CD14-positive monocyte (primary cell): ENCODE data around the gene SLC16A7. TPM values are rescaled to one million over a fixed set of nuclear protein-coding genes. Genes with fewer than 3 reads are reported as not detected.

Source experiments
- DNase-seq, 3 donors: peaks; one replicate each; pipeline ENCODE4 v3.0.0-alpha.2; 2011 to 2022
- H2AFZ ChIP-seq: 2 replicates; pipeline ENCODE4 v1.6.0; 2012; ENCODE audit warnings: mild to moderate bottlenecking, low read depth, low read length, inconsistent platforms; ENCODE audit not compliant: insufficient read depth, poor library complexity, severe bottlenecking
- H3K27ac ChIP-seq, 2 donors: 1 replicate in 1 of 2; 2 replicates in 1 of 2; pipeline ENCODE4 v1.5.1; 2012 to 2013; ENCODE audit warnings: low read length in 2 of 2, control low read depth in 1 of 2, inconsistent platforms in 1 of 2, low read depth in 1 of 2, mild to moderate bottlenecking in 1 of 2
- H3K27me3 ChIP-seq, 2 donors: one replicate each; pipeline versions ENCODE4 v1.6.0 to v1.6.1; 2011 to 2013; ENCODE audit warnings: low read length in 2 of 2; ENCODE audit not compliant: control insufficient read depth in 2 of 2, insufficient read depth in 2 of 2
- H3K36me3 ChIP-seq, 2 donors: replicated peaks in 1 of 2; 1 replicate in 1 of 2; 2 replicates in 1 of 2; pipeline versions ENCODE4 v1.5.1 to v1.6.1; 2012 to 2013; ENCODE audit warnings: low read length in 2 of 2, control low read depth in 1 of 2, inconsistent platforms in 1 of 2, mild to moderate bottlenecking in 1 of 2; ENCODE audit not compliant: insufficient read depth in 2 of 2, control insufficient read depth in 1 of 2
- H3K4me1 ChIP-seq, 2 donors: 1 replicate in 1 of 2; 2 replicates in 1 of 2; pipeline versions ENCODE4 v1.5.1 to v1.6.1; 2012 to 2013; ENCODE audit warnings: low read length in 2 of 2, control low read depth in 1 of 2, inconsistent platforms in 1 of 2, mild to moderate bottlenecking in 1 of 2, moderate library complexity in 1 of 2; ENCODE audit not compliant: insufficient read depth in 2 of 2, control insufficient read depth in 1 of 2
- H3K4me2 ChIP-seq: replicated peaks from 2 replicates; pipeline ENCODE3; 2012; ENCODE audit warnings: low read length, moderate library complexity, mild to moderate bottlenecking; ENCODE audit not compliant: poor library complexity, severe bottlenecking; ENCODE audit errors: extremely low read depth
- H3K4me3 ChIP-seq, 3 experiments: fragments of 200-600 bp in 1 of 3; sonication (generic) in 1 of 3; replicated peaks in 1 of 3; 1 replicate in 2 of 3; 2 replicates in 1 of 3; pipeline ENCODE4 v1.5.1; 2011 to 2013; ENCODE audit warnings: low read length in 3 of 3, mild to moderate bottlenecking in 3 of 3, control low read depth in 2 of 3, low read depth in 2 of 3, inconsistent platforms in 1 of 3, moderate library complexity in 1 of 3
- H3K79me2 ChIP-seq: 2 replicates; pipeline ENCODE4 v1.6.0; 2012; ENCODE audit warnings: mild to moderate bottlenecking, control low read depth, inconsistent platforms, low read length, moderate library complexity; ENCODE audit not compliant: insufficient read depth
- H3K9ac ChIP-seq: 2 replicates; pipeline ENCODE4 v1.6.0; 2017; ENCODE audit warnings: low read length, mild to moderate bottlenecking; ENCODE audit not compliant: insufficient read depth, poor library complexity, severe bottlenecking
- H3K9me3 ChIP-seq, 2 donors: replicated peaks in 1 of 2; 1 replicate in 1 of 2; 2 replicates in 1 of 2; pipeline versions ENCODE4 v1.5.1 to v1.6.1; 2012 to 2013; ENCODE audit warnings: low read length in 2 of 2, control low read depth in 1 of 2; ENCODE audit not compliant: control insufficient read depth in 1 of 2, insufficient read depth in 1 of 2
- H4K20me1 ChIP-seq: 2 replicates; pipeline ENCODE4 v1.6.0; 2012; ENCODE audit warnings: mild to moderate bottlenecking, low read length, control low read depth, moderate library complexity; ENCODE audit not compliant: insufficient read depth
- H3K27ac Mint-ChIP-seq, 7 donors: one replicate each; pipeline ENCODE4 v1.8.0; 2020; ENCODE audit warnings: mild to moderate bottlenecking in 7 of 7, mixed read lengths in 7 of 7, moderate library complexity in 6 of 7, inconsistent platforms in 2 of 7
- H3K27me3 Mint-ChIP-seq, 3 donors: one replicate each; pipeline ENCODE4 v1.8.0; 2021 to 2022; ENCODE audit warnings: low read depth in 3 of 3, mild to moderate bottlenecking in 3 of 3, mixed read lengths in 3 of 3, moderate library complexity in 3 of 3, inconsistent platforms in 1 of 3
- H3K36me3 Mint-ChIP-seq, 2 donors: one replicate each; pipeline ENCODE4 v1.8.0; 2020; ENCODE audit warnings: mixed read lengths in 2 of 2, inconsistent platforms in 1 of 2, mild to moderate bottlenecking in 1 of 2
- H3K4me1 Mint-ChIP-seq: one replicate; pipeline ENCODE4 v1.8.0; 2020; ENCODE audit warnings: mild to moderate bottlenecking, mixed read lengths
- H3K4me3 Mint-ChIP-seq, 2 donors: one replicate each; pipeline ENCODE4 v1.8.0; 2020; ENCODE audit warnings: mild to moderate bottlenecking in 2 of 2, mixed read lengths in 2 of 2, moderate library complexity in 1 of 2
- H3K9me3 Mint-ChIP-seq, 7 donors: one replicate each; pipeline ENCODE4 v1.8.0; 2020 to 2022; ENCODE audit warnings: mixed read lengths in 7 of 7, mild to moderate bottlenecking in 6 of 7, moderate library complexity in 6 of 7, inconsistent platforms in 2 of 7
- WGBS: methylation state at CpG from one replicate; pipeline ENCODE4 v1.1.5; 2013; ENCODE audit warnings: missing lambda C conversion rate; ENCODE audit not compliant: insufficient coverage; 5-methylcytosine and 5-hydroxymethylcytosine counted together
- intact Hi-C, 2 donors: fragments of 100-400 bp; cut with micrococcal nuclease; formaldehyde crosslinking; loops; one replicate each; pipeline versions ENCODE4 v1.15.0 to v1.15.1; 2023
- polyA plus RNA-seq, 3 donors: library from polyadenylated mRNA; depleted of rRNA in 1 of 3; unstranded in 2 of 3; stranded (reverse) in 1 of 3; fragments of 300-500 nt in 2 of 3; fragments of >200 nt in 1 of 3; fragmentation: Illumina TruSeq in 2 of 3; gene quantifications; 1 replicate in 2 of 3; 2 replicates in 1 of 3; pipeline ENCODE4 v1.2.3, GENCODE V29; 2012 to 2021
- TF ChIP-seq, protein P1 (sequence below): fragments of 200-600 bp; IDR thresholded peaks from one replicate; pipeline ENCODE4 v1.8.0; 2022; ENCODE audit warnings: antibody characterized with exemption, mild to moderate bottlenecking

The SLC16A7 gene
- polyA plus RNA-seq, 3 donors = 6.9 to 16.9 (median 11.8) TPM

- H3K4me2 ChIP-seq = no peak overlapping the region
- Mint-ChIP-seq H3K4me1 (peaks cover 17% of the 10 kb centered on the region), H3K27ac (no peak overlapping the region), H3K4me3 (no peak overlapping the region), H3K9me3 (peaks cover 0 to 4% (median 0%) of the 10 kb centered on the region in 7 donors), H3K27me3 (peaks cover 0 to 2% (median 0%) of the 10 kb centered on the region in 3 donors), H3K36me3 (no peaks in the 10 kb centered on the region)
- H3K9ac ChIP-seq = no peak overlapping the region
- H3K4me3 ChIP-seq = no peak overlapping the region
- H4K20me1 ChIP-seq = no peaks in the 10 kb centered on the region
- H3K9me3 ChIP-seq = no peaks in the 10 kb centered on the region
- no peaks in the 10 kb centered on the region for H3K36me3 ChIP-seq
- DNase-seq = no peak
- H2AFZ ChIP-seq = no peak overlapping the region
- 93% methylated on average over 2 of the region's 2 CpGs for WGBS
- no peaks in the 10 kb centered on the region for H3K27me3 ChIP-seq
- H3K4me1 ChIP-seq = peaks cover 7 to 8% of the 10 kb centered on the region in 2 donors
- no peaks in the 10 kb centered on the region for H3K79me2 ChIP-seq
- intact Hi-C loops = no loop called here
- TF ChIP-seq, protein P1, sequence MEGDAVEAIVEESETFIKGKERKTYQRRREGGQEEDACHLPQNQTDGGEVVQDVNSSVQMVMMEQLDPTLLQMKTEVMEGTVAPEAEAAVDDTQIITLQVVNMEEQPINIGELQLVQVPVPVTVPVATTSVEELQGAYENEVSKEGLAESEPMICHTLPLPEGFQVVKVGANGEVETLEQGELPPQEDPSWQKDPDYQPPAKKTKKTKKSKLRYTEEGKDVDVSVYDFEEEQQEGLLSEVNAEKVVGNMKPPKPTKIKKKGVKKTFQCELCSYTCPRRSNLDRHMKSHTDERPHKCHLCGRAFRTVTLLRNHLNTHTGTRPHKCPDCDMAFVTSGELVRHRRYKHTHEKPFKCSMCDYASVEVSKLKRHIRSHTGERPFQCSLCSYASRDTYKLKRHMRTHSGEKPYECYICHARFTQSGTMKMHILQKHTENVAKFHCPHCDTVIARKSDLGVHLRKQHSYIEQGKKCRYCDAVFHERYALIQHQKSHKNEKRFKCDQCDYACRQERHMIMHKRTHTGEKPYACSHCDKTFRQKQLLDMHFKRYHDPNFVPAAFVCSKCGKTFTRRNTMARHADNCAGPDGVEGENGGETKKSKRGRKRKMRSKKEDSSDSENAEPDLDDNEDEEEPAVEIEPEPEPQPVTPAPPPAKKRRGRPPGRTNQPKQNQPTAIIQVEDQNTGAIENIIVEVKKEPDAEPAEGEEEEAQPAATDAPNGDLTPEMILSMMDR = no peak
- no peak overlapping the region for H3K27ac ChIP-seq
These were observed 15.8 kb upstream of the SLC16A7 start for GRCh38 chr12:59580050-59580449.

DNA sequence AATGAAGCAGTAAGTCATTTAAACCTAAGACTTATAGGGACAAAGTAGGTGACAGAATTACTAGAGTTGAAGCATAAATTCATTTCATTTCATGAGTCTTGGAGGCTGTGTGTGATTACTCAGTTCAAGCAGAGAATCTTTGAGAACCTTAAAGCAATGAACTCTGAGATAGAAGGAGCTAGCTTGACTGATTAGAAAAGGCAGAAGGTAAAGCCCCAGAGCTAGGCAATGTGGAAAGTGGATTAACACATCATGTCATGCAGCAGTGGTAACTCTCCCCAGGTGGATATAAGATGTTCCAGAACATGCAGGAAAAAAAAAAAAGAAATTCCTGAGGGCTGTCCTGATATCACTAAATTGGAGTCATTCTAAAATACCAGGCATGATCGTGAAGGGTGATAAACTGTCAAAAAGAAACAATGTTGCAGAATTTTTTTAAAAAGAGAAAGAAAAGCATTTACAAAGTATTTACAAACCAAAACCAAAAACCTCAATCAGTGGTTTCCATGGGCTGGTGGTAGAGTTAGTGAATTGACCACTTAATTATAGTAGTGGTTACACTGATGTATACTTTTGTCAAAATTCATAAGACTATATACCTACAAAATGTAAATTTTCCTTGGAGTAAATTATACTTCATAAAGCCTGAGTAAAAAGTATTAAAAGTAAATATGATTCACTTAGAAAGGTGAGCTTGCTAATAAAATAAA lies 12.7 kb upstream of the SLC16A7 start:
- Histone ChIP-seq H3K4me3 (no peak overlapping the region), H4K20me1 (no peaks in the 10 kb centered on the region), H3K9ac (no peak overlapping the region), H3K4me2 (no peak overlapping the region), H3K27ac (no peak overlapping the region), H3K36me3 (no peaks in the 10 kb centered on the region), H3K4me1 (peaks cover 0 to 3% of the 10 kb centered on the region in 2 donors), H3K27me3 (no peaks in the 10 kb centered on the region), H2AFZ (no peak overlapping the region), H3K79me2 (no peaks in the 10 kb centered on the region), H3K9me3 (no peaks in the 10 kb centered on the region)
- no CpG with 5 or more reads among the region's 1 CpG for whole genome bisulfite sequencing
- Mint-ChIP-seq H3K4me3 (no peak overlapping the region), H3K4me1 (peaks cover 6% of the 10 kb centered on the region), H3K36me3 (no peaks in the 10 kb centered on the region), H3K27ac (no peak overlapping the region), H3K27me3 (peaks cover 0 to 2% (median 1%) of the 10 kb centered on the region in 3 donors), H3K9me3 (no peaks in the 10 kb centered on the region)
- DNase-seq = no peak
- TF ChIP-seq, protein P1 = no peak
- intact Hi-C loops = no loop called here
